Endometrial microvascular endothelial cells (primary cell): ENCODE data around the gene LHB. TPM values are rescaled to one million over a fixed set of nuclear protein-coding genes. Genes with fewer than 3 reads are reported as not detected.
"Not testable (repeated sequence)": the region's sequence is repeated elsewhere in the genome, so short reads cannot be mapped to it uniquely, and the experiment has no call there.

Source experiments
- in situ Hi-C: cut with HindIII; loops from 2 replicates; pipeline ENCODE4 v1.10.0; 2017; ENCODE audit warnings: low sequenced_read_pairs, low pct_unique_long_range_greater_than_20kb; ENCODE audit errors: inconsistent ontology term
- total RNA-seq: library from RNA; depleted of rRNA; stranded (reverse); fragments of >200 nt; gene quantifications from one replicate; pipeline ENCODE4 v1.2.3, GENCODE V29; 2015; ENCODE audit errors: inconsistent ontology term

The LHB gene
- total RNA-seq, 1 donor from 2014 or later = not detected

GRCh38 chr19:49039736-49040135 is 22.8 kb upstream of the LHB start:
- in situ Hi-C loops = not testable (repeated sequence)

- in situ Hi-C loops = not testable (repeated sequence)
These were observed 21.8 kb upstream of the LHB start for GRCh38 chr19:49038557-49039276.

- in situ Hi-C loops = not testable (repeated sequence)
These were observed 21.2 kb upstream of the LHB start for GRCh38 chr19:49038111-49038510.

GRCh38 chr19:49036815-49037214 is 19.9 kb upstream of the LHB start, which contains the start of gene CGB1:
CGB1 (minus strand) TSS chr19:49036895; CDS start chr19:49036711, 184 bp downstream.
- in situ Hi-C loops = not testable (repeated sequence)

GRCh38 chr19:49031642-49032301 is 14.9 kb upstream of the LHB start, which contains the start of gene CGB2:
CGB2 (plus strand) TSS chr19:49031890; CDS start chr19:49032096, 206 bp downstream.
- in situ Hi-C loops = not testable (repeated sequence)

- in situ Hi-C loops = not testable (repeated sequence)
These were observed 13.4 kb upstream of the LHB start for GRCh38 chr19:49030323-49030722.

- in situ Hi-C loops = not testable (repeated sequence)
These were observed 12.9 kb upstream of the LHB start for GRCh38 chr19:49029749-49030148.

GRCh38 chr19:49028686-49029085 is 11.8 kb upstream of the LHB start:
- in situ Hi-C loops = not testable (repeated sequence)

- in situ Hi-C loops = not testable (repeated sequence)
These were observed 8.7 kb upstream of the LHB start for GRCh38 chr19:49025599-49025998.

- in situ Hi-C loops = not testable (repeated sequence)
These were observed 8.2 kb upstream of the LHB start for GRCh38 chr19:49025088-49025487.

- in situ Hi-C loops = not testable (repeated sequence)
These were observed 7.3 kb upstream of the LHB start, which contains the start of gene CGB3 for GRCh38 chr19:49024233-49024632. CGB3 (minus strand) TSS chr19:49024333; CDS start chr19:49023971, 362 bp downstream.

GRCh38 chr19:49022116-49022515 is 5.2 kb upstream of the LHB start:
- in situ Hi-C loops = no loop called here

- in situ Hi-C loops = no loop called here
These were observed 4.3 kb upstream of the LHB start for GRCh38 chr19:49020931-49021895.

- in situ Hi-C loops = no loop called here
These were observed 3.5 kb upstream of the LHB start for GRCh38 chr19:49020342-49020741.

GRCh38 chr19:49019242-49019932 is 2.5 kb upstream of the LHB start:
- in situ Hi-C loops = no loop called here

- in situ Hi-C loops = not testable (repeated sequence)
These were observed 1.7 kb upstream of the LHB start for GRCh38 chr19:49018388-49019241.

- in situ Hi-C loops = no loop called here
These were observed 918 bp upstream of the LHB start for GRCh38 chr19:49017666-49018351.
